Measurements from ENCODE around the gene SEZ6L2.
"Not testable (repeated sequence)": the region's sequence is repeated elsewhere in the genome, so short reads cannot be mapped to it uniquely, and the experiment has no call there.

Gene SEZ6L2

DNA sequence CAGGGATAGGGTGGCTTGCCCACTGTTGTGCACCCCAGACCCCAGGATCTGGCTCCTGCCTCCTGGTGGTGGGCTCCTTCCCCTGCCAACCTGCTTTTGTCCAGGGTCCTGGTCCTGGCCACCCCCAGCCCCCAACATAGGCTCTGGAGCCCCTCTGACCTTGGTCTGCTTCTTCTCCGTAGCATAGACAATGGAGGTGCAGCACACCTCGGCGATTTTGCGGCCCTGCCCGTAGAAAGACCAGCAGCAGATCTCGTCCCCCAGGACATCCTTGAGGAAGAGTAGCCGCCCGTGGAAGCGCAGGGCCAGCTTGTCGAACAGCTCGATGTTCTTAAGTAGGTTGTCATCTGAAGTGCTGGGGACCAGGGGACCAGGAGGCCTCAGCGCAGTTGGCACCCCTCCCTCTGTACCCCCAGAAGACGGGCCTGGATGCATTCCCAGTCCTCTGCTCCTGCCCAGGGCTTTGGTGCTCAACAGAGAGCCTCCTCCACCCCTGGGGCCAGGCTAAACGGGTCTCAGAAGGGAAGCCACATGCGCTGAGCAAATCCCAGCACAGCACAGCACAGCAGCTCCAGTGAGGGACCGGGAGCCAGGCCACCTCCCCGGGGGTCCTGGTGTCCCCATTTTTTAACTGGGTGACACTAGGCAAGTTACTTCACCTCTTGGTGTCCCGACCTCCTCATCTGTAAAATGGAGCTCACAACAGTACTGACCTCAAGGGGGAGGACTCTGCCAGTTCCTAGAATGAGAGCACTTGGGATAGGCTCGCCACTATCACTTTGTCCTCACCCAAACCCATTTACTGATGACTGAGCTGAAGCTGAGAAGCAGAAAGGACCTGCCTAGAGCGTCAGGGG, 11.7 kb upstream of the SEZ6L2 start:
- no peak for DNase-seq (ENCODE audit: low read depth)

- DNase-seq (ENCODE audit: low read depth): not testable (repeated sequence)
Measured at GRCh38 chr16:29909851-29910250, 10.5 kb upstream of the SEZ6L2 start.

DNA sequence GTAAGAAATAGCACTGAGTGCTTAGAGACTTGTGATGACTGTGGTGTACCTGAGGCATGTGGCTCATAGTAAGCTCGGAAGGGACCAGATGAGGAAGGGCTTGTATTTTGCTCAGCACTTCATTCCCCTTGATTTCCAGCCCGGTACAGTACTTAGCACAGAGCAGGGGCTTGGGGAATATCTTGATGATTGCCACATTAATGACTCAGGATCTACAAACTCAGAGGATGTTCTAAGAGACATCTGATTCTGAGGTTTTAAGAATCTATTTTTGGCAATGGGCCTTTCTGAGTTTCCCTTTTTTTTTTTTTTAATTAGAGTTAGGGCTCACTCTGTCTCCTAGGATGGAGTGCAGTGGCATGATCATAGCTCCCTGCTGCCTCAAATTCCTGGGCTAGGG, 10.0 kb upstream of the SEZ6L2 start:
- DNase-seq (ENCODE audit: low read depth): no peak

GRCh38 chr16:29908719-29909220, 9.4 kb upstream of the SEZ6L2 start:
- no peak for DNase-seq (ENCODE audit: low read depth)

DNA sequence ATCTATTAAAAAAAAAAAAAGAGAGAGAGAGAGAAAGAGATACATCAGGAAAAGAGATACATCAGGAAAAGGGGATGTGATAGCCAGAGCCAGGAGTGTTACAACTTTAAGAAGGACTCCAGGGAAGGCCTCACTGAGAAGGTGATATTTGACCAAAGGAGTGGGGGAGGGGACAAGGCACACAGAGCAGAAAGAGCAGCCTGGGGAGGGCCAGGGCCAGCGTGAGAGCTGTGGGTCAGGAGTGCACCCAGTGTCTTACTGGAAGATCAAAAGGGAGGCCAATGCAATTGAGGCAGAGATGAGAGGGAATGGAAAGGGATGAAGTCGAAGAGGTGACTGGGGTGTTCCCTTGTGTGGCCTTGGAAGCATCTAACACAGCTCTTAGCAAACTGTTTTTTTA, 8.6 kb upstream of the SEZ6L2 start:
- DNase-seq (ENCODE audit: low read depth): no peak

- DNase-seq (ENCODE audit: low read depth): no peak
Measured at GRCh38 chr16:29906520-29907244, 7.3 kb upstream of the SEZ6L2 start.

GRCh38 chr16:29905668-29906067, 6.3 kb upstream of the SEZ6L2 start:
- DNase-seq (ENCODE audit: low read depth): no peak

GRCh38 chr16:29904947-29905346, 5.6 kb upstream of the SEZ6L2 start:
- no peak for DNase-seq (ENCODE audit: low read depth)

DNA sequence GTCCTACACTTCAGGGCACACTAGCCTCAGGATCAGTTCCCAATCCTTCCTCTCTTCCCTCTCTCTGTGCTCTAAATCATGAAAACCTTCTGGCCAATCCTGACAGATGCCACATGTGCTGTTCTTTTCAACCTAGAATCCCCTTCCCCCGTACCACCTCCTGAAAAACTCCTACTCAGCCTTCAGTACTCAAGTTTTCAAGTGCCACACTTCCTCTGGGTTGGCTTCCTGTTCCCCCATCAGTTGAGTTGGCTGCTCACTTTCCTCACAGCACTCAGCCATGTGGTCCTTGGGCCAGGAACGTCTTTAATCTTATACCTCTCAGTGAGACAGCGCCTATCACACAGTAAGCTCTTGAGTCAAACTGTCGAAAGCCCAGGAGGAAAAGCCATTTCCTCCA, 4.2 kb upstream of the SEZ6L2 start:
- no peak for DNase-seq (ENCODE audit: low read depth)

GRCh38 chr16:29901607-29901945, 2.2 kb upstream of the SEZ6L2 start:
- DNase-seq (ENCODE audit: low read depth): no peak

DNA sequence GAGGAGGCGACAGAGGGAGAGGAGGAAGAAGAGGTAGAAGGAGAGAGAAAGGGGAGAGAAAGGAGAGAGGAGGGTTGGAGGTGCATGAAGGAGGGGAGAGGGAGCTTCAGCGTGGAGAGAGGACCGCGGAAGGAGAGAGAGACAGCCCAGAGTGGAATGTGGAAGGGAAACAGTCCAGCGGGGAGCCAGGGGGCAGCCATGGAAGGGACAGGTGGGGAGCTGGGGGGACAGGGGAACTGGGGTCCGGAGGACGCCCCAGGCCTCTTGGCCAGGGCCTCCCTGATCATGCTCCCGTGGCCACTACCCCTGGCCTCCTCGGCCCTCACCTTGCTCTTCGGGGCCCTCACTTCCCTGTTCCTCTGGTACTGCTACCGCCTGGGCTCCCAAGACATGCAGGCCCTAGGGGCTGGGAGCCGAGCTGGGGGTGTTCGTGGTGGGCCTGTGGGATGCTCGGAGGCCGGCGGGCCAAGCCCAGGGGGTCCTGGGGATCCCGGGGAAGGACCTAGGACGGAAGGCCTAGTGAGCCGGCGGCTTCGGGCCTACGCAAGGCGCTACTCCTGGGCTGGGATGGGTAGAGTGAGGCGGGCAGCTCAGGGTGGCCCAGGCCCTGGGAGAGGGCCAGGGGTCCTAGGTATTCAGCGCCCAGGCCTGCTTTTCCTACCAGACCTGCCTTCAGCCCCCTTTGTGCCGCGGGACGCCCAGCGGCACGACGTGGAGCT, 1.7 kb upstream of the SEZ6L2 start:
- no peak for DNase-seq (ENCODE audit: low read depth)

DNA sequence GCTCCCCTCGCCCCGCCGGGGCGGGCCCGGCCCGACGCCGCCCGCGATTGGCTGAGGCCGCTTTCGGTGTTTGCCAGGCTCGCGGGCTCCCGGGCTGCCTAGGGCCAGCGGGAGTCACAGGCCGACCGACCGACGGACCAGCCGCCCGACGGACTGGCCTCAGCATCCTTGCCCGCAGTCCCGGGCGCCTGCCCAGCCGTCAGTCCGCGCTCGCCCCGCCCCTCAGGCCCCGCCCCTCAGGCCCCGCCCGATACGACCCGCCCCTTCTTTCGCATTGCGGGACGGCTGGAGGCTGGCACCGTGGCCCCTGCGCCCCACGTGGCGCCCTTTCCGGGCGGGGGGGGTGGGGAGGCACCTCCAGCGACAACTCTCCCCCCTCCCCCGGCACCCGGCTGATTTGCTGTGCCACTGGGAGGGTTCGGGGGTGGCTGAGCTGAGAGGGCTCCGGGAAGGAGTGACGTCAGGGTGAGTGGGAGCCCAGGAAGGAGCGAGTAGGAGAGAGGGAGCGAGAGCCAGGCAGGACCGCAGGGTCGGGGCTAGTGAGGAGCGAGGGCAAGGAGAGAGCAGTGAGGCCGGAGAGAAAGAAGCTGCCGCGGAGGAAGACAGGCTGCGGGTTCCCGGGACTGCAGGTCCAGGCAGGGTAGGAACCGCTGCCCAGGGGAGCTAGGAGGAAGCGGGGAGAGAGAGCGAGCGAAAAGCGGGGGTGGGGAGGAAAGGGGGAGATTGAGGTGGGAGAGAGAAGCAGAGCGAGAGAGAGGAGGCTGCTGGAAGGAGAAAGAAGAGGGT, 945 bp upstream of the SEZ6L2 start, which contains the start of gene ASPHD1:
Gene ASPHD1, plus strand, starts transcription at position 387 of the 786 bp plus-strand sequence. CDS start 484 bp downstream, outside the sequence.
- no peak for DNase-seq (ENCODE audit: low read depth)

DNA sequence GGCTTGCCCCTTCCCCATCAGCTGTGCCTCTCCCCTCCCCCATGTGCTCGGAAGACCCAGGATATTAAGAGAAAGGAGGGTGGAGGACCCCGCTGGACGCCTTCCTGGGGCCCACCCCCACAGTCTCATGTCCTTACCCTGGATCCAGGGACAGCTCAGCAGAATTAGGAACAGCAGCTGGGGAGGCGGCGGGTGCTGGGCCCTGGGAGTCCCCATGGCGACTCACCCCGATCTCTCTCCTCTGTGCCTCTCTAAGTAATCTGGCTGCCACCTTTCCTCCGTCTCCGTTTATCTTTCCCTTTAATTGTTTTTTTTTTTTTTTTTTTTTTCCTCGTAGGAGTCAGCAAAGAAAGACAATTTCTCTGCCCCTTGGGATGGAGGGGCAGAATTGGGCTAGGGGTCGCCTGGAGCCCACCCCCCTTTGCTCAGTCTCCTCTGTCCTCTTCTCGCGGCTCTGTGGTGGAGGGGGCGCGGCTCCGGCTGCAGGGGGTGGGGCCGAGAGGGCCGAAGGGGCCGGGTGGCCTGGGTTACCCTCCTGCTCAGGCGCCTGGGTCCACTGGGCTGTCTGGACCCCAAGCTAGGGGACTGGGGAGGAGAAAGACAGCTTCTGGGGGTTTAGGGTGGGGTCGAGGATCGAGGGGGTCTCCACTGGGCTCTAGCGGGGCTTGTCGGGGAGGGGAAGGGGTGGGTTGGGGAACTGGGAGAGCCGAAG, 390 bp downstream of the SEZ6L2 start:
- no peak for DNase-seq (ENCODE audit: low read depth)

- no peak for DNase-seq (ENCODE audit: low read depth)
Measured at GRCh38 chr16:29898135-29898803, 1.1 kb downstream of the SEZ6L2 start.

GRCh38 chr16:29897333-29897732, 2.0 kb downstream of the SEZ6L2 start:
- no peak for DNase-seq (ENCODE audit: low read depth)

DNA sequence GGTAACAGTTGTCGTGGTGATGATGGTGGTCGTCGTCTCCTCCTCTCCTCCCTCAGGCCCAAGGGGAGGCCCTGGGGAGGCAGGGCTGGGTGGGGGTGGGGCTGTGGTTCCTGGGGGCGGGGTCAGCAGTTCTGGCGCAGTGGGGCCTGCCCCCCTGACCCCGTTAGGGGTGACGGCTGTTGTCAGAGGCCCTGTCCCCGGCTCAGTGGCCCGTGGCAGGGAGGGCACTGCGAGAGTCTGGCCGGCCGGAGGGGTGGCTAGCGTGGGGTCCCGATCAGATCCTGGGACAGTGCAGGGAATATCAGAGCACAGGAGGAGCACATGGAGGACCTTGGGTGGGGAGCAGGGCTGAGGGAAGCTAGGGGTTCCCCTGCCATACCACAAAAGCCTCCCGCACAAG, 2.5 kb downstream of the SEZ6L2 start:
- DNase-seq (ENCODE audit: low read depth): no peak

DNA sequence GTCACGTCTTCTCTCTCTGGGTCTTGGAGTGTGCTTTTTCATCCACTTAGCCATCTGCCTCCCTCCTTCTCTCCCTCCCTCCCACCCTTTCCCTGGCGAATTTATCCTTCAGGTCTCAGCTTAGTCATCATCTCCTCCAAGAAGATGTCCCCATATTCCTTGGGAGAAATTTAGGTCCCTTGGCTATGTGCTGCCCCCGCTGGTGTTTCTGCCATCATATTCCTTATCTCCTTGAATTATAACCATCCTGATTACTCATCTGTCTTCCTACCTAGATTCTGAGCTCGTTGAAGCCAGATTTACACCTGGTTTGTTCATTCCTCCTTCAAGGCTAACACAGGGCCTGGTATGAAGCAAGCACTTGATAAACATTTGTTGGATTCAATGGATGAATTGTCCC, 5.0 kb downstream of the SEZ6L2 start:
- DNase-seq (ENCODE audit: low read depth): no peak

GRCh38 chr16:29893553-29893952, 5.8 kb downstream of the SEZ6L2 start:
- DNase-seq (ENCODE audit: low read depth): no peak

DNA sequence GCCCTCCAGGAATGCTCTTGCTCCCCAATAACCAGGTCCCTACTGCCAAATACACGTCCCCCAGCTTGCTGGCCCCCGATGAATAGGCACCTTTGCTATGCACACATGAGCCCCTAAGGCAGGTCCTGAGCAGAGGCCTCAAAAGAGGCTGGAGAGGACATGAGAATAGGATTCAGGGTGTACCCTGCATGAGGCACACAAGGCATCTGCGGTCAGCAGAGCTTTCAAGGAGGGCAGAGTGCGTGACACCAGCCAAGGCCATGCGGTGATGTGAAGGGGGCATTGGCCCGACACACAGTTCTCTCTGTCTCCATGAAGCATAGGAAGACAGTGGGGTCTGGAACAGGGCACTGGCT, 6.9 kb downstream of the SEZ6L2 start:
- DNase-seq (ENCODE audit: low read depth): no peak
